ENCODE measurements around the gene CBFA2T3. TPM values are rescaled to one million over a fixed set of nuclear protein-coding genes. Genes with fewer than 3 reads are reported as not detected.
"Not testable (repeated sequence)": the region's sequence is repeated elsewhere in the genome, so short reads cannot be mapped to it uniquely, and the experiment has no call there.

CBFA2T3 gene
- total RNA-seq, 1 experiment from 2014 or later = not detected

DNA sequence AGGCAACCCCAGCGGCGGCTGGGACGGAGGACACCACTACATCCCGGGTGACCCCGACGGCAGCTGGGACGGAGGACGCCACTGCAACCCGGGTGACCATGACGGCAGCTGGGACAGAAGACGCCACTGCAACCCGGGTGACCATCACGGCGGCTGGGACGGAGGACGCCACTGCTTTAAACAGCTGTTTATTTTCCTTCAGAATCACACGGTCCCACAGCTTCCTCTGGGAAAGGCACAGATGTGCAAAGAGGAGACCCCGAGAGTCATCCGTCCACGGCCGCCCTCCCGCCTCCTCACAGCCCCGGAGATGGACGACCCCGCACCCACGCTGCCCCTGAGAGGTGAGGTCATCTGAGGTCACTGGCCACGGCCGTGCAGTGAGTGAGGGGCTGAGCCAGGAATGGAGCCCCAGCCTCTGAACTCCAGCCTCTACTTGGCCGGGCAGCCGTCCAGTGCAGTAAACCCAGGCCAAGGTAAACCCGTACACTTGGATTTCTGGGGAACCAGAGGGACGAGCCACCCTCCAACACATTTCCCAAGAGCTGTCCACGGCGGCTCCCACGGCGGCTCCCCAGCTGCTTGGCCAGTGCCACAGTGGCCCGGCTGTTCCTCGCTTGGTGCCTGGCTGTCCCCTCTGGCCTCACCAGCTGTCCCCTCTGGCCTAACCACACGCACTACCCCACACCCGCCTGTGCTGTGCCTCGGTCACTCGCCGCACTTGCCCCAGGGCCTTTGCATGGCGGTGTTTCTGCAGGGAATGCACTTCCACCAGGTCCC lies 67.4 kb downstream of the CBFA2T3 start:
- DNase-seq (ENCODE audit: low read depth) = no peak

- no peak for DNase-seq (ENCODE audit: low read depth)
Measured at GRCh38 chr16:88908307-88908706, 68.7 kb downstream of the CBFA2T3 start.

GRCh38 chr16:88907768-88908167 lies 69.2 kb downstream of the CBFA2T3 start:
- DNase-seq (ENCODE audit: low read depth) = peak; percentile 70

- no peak for DNase-seq (ENCODE audit: low read depth)
Measured at GRCh38 chr16:88906535-88907105, 70.4 kb downstream of the CBFA2T3 start.

- no peak for DNase-seq (ENCODE audit: low read depth)
Measured at GRCh38 chr16:88906020-88906419, 71.0 kb downstream of the CBFA2T3 start.

DNA sequence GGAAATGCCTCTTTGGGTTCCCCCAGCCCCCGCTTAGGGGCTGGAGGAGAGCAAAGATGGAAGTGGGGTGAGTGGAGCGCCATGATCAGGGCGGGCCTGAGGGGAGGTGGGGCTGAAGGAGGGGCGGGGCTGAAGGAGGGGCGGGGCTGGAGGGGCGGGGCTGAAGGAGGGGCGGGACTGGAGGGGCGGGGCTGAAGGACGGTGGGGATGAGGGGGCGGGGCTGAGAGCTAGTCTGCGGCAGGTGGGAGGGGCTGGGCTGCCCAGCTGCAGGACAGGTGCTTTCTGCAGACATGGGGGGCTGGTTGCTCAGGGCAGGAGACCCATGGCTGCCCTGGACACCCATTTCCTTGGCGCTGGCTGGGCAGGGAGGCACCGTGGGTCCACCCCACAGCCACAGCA lies 71.4 kb downstream of the CBFA2T3 start:
- no peak for DNase-seq (ENCODE audit: low read depth)

DNA sequence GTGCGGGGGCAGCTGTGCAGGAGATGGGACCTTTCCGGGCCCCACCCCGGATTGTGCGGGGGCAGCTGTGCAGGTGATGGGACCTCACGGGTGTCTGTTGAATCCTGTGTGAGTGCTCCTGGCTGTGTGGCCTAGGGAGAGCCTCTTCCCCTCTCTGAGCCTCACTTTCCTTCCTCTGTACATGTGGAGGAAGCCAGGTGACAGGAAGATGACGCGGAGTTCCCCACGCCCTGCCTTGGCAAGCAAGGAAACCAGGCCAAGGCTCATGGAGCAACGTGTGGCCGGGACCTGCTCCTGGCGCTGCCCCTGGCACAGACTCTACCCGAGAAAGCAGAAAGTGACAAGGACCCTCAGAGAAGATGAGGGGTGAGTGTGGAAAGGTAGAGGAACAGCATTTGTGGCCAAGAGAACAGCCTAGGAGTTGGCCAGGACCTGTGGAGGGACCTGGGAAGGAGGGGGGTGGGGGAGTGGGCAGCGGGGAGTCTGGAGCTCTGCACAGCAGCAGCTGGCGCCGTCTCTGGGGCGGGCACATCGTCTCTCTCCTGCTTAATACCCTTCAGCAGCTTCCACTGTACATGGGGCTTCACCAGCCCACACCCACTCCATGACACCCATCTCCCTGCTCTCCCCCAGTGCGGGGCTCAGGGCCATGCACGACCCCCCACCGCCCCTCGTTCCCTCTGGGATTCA lies 72.2 kb downstream of the CBFA2T3 start:
- DNase-seq (ENCODE audit: low read depth) = no peak

DNA sequence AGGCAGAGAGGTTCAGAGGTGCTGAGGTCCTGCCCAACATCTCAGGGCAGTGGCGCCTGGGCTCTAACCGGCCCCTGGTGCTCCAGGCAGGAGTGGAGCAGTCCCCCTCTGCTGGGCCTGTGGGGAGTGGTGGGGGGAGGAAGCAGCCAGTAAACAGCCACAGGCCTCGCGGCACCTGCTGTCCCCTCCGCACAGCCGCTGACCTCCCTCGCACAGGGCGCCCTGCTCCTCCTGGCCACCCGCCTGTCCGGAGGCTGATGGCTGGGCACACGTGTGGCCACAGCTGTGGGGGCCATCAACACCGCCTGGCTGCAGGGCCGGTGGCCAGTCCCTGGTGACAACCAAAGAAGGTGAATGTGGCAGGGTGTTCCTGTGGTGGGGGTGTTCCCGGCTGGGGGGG lies 73.7 kb downstream of the CBFA2T3 start:
- no peak for DNase-seq (ENCODE audit: low read depth)

DNA sequence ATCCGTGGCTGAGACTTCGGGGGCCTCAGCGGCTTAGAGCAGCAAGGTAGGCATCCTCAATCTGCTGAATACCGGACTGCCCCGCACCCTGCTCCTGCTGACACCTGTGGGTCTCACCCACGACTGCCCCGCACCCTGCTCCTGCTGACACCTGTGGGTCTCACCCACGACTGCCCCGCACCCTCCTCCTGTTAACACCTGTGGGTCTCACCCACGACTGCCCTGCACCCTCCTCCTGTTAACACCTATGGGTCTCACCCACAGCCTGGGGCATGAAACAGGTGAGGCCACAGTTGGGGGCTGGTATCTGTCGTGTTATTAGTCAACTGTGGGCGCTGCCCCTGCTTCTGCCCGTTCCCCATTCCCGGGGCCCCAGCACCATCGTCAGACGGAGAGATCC lies 74.3 kb downstream of the CBFA2T3 start:
- no peak for DNase-seq (ENCODE audit: low read depth)

DNA sequence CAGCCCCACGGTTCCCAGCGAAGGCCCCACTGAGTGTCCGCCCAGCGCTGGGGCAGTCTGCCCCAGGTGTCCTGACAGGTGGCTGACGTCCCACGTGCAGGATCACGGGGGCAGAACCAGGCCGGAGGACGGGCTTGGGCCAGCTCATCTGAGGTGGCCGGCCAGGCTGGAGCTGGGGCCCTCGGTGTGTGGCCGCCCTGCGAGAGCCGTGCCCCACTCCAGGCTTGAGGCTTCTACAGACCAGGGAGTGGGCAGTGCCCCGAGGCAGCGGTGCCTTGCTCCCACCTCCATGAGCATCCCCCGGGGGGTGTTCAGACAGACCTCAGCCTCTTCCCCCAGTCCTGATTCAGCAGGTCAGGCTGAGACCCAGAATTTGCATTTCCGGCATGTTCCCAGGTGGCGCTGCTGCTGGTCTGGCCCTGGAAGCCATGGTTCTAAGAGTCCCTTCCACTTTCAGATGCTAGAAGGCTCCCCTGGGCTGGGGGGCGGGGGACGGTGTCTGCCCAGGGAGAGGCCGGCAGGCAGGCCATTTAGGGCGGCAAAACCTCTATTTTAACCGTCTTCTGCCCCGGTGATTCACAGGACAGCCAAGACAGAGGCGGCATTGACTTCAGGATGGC lies 75.2 kb downstream of the CBFA2T3 start:
- no peak for DNase-seq (ENCODE audit: low read depth)

DNA sequence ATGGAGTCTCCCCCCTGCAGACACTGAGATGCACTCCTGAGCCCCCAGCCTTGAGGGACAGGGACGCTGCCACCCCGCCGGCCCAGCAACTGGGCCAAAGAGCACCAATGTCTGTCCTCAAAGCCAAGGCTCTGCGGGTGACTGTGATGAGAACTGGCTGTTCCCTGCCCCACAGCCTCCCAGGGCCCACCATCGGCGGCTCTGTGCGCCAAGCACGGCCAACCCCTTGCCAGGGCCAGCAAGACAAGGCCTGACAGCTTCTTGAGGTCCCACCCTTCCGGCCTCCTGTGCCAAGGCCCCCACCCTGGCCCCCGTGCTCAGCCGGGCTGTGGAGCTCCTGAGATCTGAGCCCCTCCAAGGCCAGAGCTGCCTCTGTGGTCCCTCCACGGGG lies 76.3 kb downstream of the CBFA2T3 start:
- DNase-seq (ENCODE audit: low read depth) = no peak

- DNase-seq (ENCODE audit: low read depth) = no peak
Measured at GRCh38 chr16:88899901-88900661, 76.9 kb downstream of the CBFA2T3 start.

DNA sequence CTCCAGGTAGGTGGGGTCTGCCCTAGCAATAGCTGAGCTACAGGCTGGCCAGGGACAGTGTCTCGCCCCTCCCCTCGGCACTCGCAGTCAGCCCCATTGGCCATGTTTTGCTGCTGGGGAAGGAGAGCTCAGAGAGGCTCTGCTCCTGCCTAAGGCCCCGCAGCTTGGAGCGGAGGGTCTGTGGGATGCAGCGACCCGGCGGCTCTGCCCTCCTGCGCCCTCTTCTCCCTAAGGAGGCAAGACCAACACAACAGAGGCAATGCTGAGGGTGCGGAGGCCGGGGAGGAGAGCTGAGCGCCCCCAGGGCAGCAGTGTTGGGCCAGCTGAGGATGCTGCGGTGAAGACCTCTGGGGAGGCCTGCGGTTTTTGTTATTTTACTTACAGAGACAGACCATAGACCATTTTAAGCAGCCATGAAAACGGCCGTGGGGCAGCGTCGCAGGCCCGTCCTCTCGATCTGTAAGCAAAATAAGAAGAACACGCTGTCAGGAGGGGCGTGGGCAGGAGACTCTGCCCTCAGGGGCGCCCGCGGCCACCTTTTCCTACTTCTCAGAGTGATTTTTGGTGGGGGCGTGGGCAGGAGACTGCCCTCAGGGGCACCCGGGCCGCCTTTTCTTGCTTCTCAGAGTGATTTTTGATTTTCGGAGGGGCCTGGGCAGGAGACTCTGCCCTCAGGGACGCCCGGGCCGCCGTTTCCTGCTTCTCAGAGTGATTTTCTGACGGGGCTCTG lies 79.1 kb downstream of the CBFA2T3 start:
- DNase-seq (ENCODE audit: low read depth) = no peak

GRCh38 chr16:88896238-88897070 lies 80.6 kb downstream of the CBFA2T3 start:
- DNase-seq (ENCODE audit: low read depth) = no peak

DNA sequence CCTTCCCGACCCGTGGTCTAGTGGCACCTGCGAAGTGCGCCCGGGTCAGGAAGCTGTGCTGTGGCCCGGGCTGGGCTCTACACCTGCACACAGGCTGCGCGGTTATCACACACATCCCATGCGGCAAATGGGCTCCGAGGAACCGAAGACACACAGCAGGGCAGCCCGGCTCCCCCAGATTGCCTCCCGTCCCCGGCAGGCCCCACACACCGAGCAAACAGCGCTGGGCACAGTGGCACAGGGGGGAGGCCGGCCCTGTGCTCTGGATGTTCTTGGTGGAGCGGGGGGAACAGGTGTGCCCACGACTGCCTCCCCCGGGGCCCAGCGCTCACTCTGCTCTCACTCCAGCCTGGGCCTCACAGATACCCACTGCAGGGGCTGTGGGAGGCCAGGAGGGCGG lies 81.7 kb downstream of the CBFA2T3 start:
- DNase-seq (ENCODE audit: low read depth) = no peak

DNA sequence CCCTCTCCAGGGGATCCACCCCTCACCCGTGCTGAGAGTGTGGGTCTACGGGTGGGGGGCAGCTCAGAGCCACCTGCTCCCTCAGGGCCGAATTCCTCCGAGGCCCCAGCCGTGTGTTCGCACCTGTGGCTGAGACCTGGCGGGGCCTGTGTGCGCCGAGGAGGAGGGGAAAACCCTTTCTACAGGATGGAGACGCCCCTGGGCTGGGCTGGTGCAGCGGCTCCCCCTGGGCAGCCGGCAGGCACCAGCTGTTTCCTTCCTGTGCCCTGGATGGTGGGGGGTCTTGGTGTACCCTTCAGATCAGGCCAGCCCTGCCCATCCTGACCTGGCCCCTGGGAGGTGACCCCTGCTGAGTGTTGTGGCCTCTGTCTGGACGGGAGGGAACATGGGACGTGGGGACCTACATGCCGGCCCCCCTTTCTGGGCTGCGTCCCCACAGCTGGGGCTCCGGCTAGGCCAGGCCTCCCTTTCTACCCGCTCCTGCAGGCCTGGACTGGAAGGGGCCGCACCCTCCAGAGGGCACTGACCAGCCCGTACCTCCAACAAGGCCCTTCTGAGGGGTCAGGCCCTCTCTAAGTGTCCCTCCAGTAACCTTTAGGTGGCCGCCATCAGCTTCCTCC lies 82.2 kb downstream of the CBFA2T3 start:
- DNase-seq (ENCODE audit: low read depth) = no peak

GRCh38 chr16:88894266-88894665 lies 82.7 kb downstream of the CBFA2T3 start:
- not testable (repeated sequence) for DNase-seq (ENCODE audit: low read depth)

GRCh38 chr16:88893127-88893968 lies 83.7 kb downstream of the CBFA2T3 start:
- no peak for DNase-seq (ENCODE audit: low read depth)

- no peak for DNase-seq (ENCODE audit: low read depth)
Measured at GRCh38 chr16:88892065-88892464, 84.9 kb downstream of the CBFA2T3 start.

All from M059J (cell line).